H1 (cell line): Measurements from ENCODE around the gene RELL2. TPM values are rescaled to one million over a fixed set of nuclear protein-coding genes. Genes with fewer than 3 reads are reported as not detected.
A peak's percentile ranks its signal among the peaks of the same experiment; 100 is the strongest.

Experiments
- ASH2L ChIP-seq: fragments of 200-600, 300-600 bp; sonication (generic); IDR thresholded peaks from one replicate; pipeline ENCODE4 v1.7.1; 2017; ENCODE audit warnings: low read length
- ATF3 ChIP-seq: IDR thresholded peaks from 2 replicates; pipeline ENCODE4 v1.6.1; 2011; ENCODE audit warnings: low read depth, mild to moderate bottlenecking, low read length; ENCODE audit not compliant: insufficient read depth
- CTBP2 ChIP-seq: IDR thresholded peaks from 2 replicates; pipeline ENCODE4 v1.7.0; 2011; ENCODE audit warnings: borderline replicate concordance, mild to moderate bottlenecking, moderate library complexity, mixed read lengths, low read length; ENCODE audit not compliant: insufficient read depth, insufficient read length
- GABPA ChIP-seq: IDR thresholded peaks from 2 replicates; pipeline ENCODE4 v1.6.1; 2011; ENCODE audit warnings: mild to moderate bottlenecking, low read length, moderate library complexity, borderline replicate concordance; ENCODE audit not compliant: insufficient read depth
- HDAC2 ChIP-seq, 2 experiments: fragments of 300-600 bp in 1 of 2; sonication (generic) in 1 of 2; IDR thresholded peaks; 2 replicates each; pipeline ENCODE4 v1.6.1; 2011 to 2012; ENCODE audit warnings: low read depth in 2 of 2, low read length in 2 of 2, mild to moderate bottlenecking in 2 of 2, moderate library complexity in 2 of 2, borderline replicate concordance in 1 of 2, inconsistent platforms in 1 of 2
- JUN ChIP-seq: IDR thresholded peaks from 2 replicates; pipeline ENCODE4 v1.6.1; 2011; ENCODE audit warnings: low read depth, mild to moderate bottlenecking, improper control_type of control experiment, low read length
- KDM4A ChIP-seq: IDR thresholded peaks from one replicate; pipeline ENCODE4 v1.7.1; 2012; ENCODE audit warnings: low read depth, mild to moderate bottlenecking, moderate library complexity, low read length, inconsistent platforms; ENCODE audit not compliant: severe bottlenecking
- KDM5A ChIP-seq: fragments of 200-600 bp; IDR thresholded peaks from 2 replicates; pipeline ENCODE4 v1.7.1; 2012; ENCODE audit warnings: mild to moderate bottlenecking, low read length, inconsistent platforms, mixed read lengths
- MAX ChIP-seq: IDR thresholded peaks from 2 replicates; pipeline ENCODE4 v1.6.1; 2012; ENCODE audit warnings: inconsistent platforms
- POLR2A ChIP-seq, 2 experiments: IDR thresholded peaks; 1 replicate in 1 of 2; 2 replicates in 1 of 2; pipeline ENCODE4 v1.6.1; 2011; ENCODE audit warnings: low read depth in 2 of 2, low read length in 2 of 2, mild to moderate bottlenecking in 2 of 2; ENCODE audit errors: control extremely low read depth in 1 of 2
- RBBP5 ChIP-seq: IDR thresholded peaks from 2 replicates; pipeline ENCODE4 v1.7.1; 2012; ENCODE audit warnings: low read depth, mild to moderate bottlenecking, inconsistent platforms, low read length, moderate library complexity, borderline replicate concordance
- RXRA ChIP-seq: IDR thresholded peaks from 2 replicates; pipeline ENCODE4 v1.6.1; 2011; ENCODE audit warnings: low read depth, mild to moderate bottlenecking, low read length, moderate library complexity; ENCODE audit not compliant: insufficient read depth
- SIX5 ChIP-seq: IDR thresholded peaks from 2 replicates; pipeline ENCODE4 v1.6.1; 2011; ENCODE audit warnings: mild to moderate bottlenecking, low read depth, low read length
- SP2 ChIP-seq: IDR thresholded peaks from 2 replicates; pipeline ENCODE4 v1.6.1; 2012; ENCODE audit warnings: mild to moderate bottlenecking, low read length, inconsistent platforms
- SRF ChIP-seq: IDR thresholded peaks from 2 replicates; pipeline ENCODE4 v1.6.1; 2011; ENCODE audit warnings: mild to moderate bottlenecking, low read depth, low read length, moderate library complexity
- TAF1 ChIP-seq: IDR thresholded peaks from 2 replicates; pipeline ENCODE4 v1.6.1; 2011; ENCODE audit warnings: mild to moderate bottlenecking, low read depth, low read length
- TBP ChIP-seq: IDR thresholded peaks from 2 replicates; pipeline ENCODE4 v1.6.1; 2011; ENCODE audit warnings: low read depth, low read length, improper control_type of control experiment
- polyA plus RNA-seq, 7 experiments: library from polyadenylated mRNA; depleted of rRNA in 3 of 7; stranded (reverse) in 5 of 7; unstranded in 2 of 7; fragments of >200 nt in 5 of 7; fragments of 200-250 nt in 2 of 7; gene quantifications; 1 replicate in 5 of 7; 2 replicates in 1 of 7; 4 replicates in 1 of 7; pipeline versions ENCODE4 v1.2.1 to v1.2.3, GENCODE V29; 2011 to 2013; ENCODE audit warnings: missing spikeins in 2 of 7, mixed read lengths in 2 of 7
- total RNA-seq: library from RNA; stranded (reverse); fragmentation: NEBNext Ultra II Directional; extraction: Animal tissue kit (Norgen Biotek cat#: 25700); gene quantifications from 2 replicates; pipeline ENCODE4 v1.2.1, GENCODE V29; 2021

Gene RELL2
- total and polyA plus RNA-seq, 2 of the 8 experiments (the other 6 are each of a cell fraction or from before 2014, with no cell fraction given) = 18.6 to 23.7 TPM

GRCh38 chr5:141650851-141651727 is 14.3 kb downstream of the RELL2 start, which contains the start of gene FCHSD1 (continued):
- TF ChIP-seq GABPA = no peak
- no peak for TF ChIP-seq KDM5A
- TF ChIP-seq MAX = peak; percentile 28; the same call in 1 of the 2 replicates
- TF ChIP-seq RXRA = no peak
- TF ChIP-seq SP2 = no peak
- TF ChIP-seq CTBP2 = no peak
- no peak for TF ChIP-seq ASH2L
- no peak for TF ChIP-seq JUN
- peak; percentile 17; the same call in 1 of the 2 replicates for TF ChIP-seq TBP
- TF ChIP-seq TAF1 = 0 out of 2 replicates have a peak, but pooled peaks have one; percentile 15
- TF ChIP-seq KDM4A = peak; percentile 82
- TF ChIP-seq SIX5 = no peak
- no peak; a peak in 1 of 4 replicates for TF ChIP-seq HDAC2 (IDR thresholded peaks at IDR 0.05; ENCODE audit: borderline replicate concordance in 1 of 2, low read depth in 2 of 2, low read length in 2 of 2)
- peak in 1 of 2 experiments; percentile 27; a peak in 1 of 3 replicates for TF ChIP-seq POLR2A (IDR thresholded peaks at IDR 0.05; ENCODE audit: control extremely low read depth in 1 of 2, low read depth in 2 of 2, low read length in 2 of 2)
- no peak for TF ChIP-seq ATF3
- no peak for TF ChIP-seq SRF
- TF ChIP-seq RBBP5 = no peak
